ENCODE results near the gene CACNA1H. TPM values are rescaled to one million over a fixed set of nuclear protein-coding genes. Genes with fewer than 3 reads are reported as not detected.

The CACNA1H gene
- total RNA-seq, 4 donors from 2014 or later, result 17.0 to 63.6 (median 39.5) TPM

DNA sequence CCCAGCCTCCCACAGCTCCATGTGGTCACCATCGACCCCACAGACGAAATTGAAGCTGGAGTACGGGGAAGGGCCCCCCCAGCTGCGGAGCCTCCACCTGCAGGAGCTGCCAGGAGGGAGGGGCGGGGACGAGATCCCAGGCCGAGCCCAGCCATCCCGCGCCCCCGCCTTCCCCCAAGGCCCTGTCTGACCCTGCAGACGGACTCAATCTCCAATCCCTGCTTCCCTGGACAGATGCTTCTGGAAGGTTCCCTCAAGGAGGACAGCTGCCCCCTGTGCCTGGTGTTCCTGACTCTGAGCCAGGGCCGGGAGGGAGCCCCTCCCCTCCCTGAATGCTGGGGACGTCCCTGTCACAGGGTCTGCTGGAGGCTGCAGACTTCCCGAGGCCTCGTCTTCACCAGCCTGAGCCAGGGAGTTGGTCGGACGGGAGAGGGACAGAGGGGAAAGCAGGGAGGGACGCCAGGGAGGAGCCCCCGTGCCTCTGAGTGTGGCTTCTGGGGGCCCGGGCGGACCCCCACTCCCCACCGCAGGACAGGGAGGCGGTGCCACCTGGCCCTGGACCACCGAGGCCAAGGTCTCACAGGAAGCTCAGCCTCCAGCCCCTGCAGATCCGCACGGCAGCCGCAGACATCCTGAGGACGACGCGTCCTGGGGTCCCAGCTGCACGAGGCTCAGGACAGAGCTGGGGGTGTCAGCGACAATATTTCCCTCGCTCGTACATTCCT, 35.6 kb upstream of the CACNA1H start:
- no peaks in the 10 kb centered on the region for H3K9me3 ChIP-seq
- no peaks in the 10 kb centered on the region for H3K36me3 ChIP-seq
- intact Hi-C loops (cut with DNase I; ENCODE audit: low total_unique reads), result no loop called here
- TF ChIP-seq POLR2A (IDR thresholded peaks at IDR 0.05) (no peak), POLR2AphosphoS5 (IDR thresholded peaks at IDR 0.05) (no peak), EP300 (IDR thresholded peaks at IDR 0.05; ENCODE audit: low read depth) (no peak)
- TF ChIP-seq, protein P1, sequence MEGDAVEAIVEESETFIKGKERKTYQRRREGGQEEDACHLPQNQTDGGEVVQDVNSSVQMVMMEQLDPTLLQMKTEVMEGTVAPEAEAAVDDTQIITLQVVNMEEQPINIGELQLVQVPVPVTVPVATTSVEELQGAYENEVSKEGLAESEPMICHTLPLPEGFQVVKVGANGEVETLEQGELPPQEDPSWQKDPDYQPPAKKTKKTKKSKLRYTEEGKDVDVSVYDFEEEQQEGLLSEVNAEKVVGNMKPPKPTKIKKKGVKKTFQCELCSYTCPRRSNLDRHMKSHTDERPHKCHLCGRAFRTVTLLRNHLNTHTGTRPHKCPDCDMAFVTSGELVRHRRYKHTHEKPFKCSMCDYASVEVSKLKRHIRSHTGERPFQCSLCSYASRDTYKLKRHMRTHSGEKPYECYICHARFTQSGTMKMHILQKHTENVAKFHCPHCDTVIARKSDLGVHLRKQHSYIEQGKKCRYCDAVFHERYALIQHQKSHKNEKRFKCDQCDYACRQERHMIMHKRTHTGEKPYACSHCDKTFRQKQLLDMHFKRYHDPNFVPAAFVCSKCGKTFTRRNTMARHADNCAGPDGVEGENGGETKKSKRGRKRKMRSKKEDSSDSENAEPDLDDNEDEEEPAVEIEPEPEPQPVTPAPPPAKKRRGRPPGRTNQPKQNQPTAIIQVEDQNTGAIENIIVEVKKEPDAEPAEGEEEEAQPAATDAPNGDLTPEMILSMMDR (IDR thresholded peaks at IDR 0.05), result no peak
- DNase-seq, result no peak
- no peaks in the 10 kb centered on the region for H3K4me1 ChIP-seq
- 41 to 42% methylated on average over 8 to 25 of the region's 34 CpGs for WGBS, 2 donors (ENCODE audit: low coverage in 1 of 2)
- H3K27ac ChIP-seq, result no peak overlapping the region
- no peak overlapping the region for H3K4me3 ChIP-seq
- in situ Hi-C loops (cut with MboI; ENCODE audit: low pct_ligation_motif_present in 1 of 4, low pct_unique_long_range_greater_than_20kb in 1 of 4, low sequenced_read_pairs in 3 of 4), result no loop called here
- H3K27me3 ChIP-seq, result peaks cover 27% of the 10 kb centered on the region

DNA sequence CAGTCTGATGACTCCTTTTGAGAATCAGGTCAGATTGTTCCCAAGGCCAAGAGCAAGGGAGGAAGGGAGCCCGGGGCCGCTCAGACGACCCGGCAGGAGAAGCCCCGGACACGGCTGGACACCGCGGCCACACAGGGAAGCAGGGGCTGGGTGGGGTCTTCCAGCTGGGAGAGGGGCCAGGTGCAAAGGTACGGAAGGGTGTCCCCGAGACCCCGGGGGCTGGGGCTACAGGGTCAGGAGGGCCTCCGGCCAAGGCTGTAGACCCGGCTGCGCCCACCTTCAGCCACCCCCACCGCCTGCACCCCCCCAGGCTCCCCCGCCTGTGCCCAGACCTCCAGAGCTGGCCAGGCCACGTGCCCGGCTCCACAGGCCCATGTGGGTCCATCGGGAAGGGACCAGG, 35.0 kb upstream of the CACNA1H start:
- H3K36me3 ChIP-seq, result no peaks in the 10 kb centered on the region
- TF ChIP-seq EP300 (IDR thresholded peaks at IDR 0.05; ENCODE audit: low read depth) (no peak), POLR2AphosphoS5 (IDR thresholded peaks at IDR 0.05) (no peak), POLR2A (IDR thresholded peaks at IDR 0.05) (no peak)
- TF ChIP-seq, protein P1 (IDR thresholded peaks at IDR 0.05), result no peak
- H3K27ac ChIP-seq, result no peak overlapping the region
- peaks cover 27% of the 10 kb centered on the region for H3K27me3 ChIP-seq
- no peak overlapping the region for H3K4me3 ChIP-seq
- no peaks in the 10 kb centered on the region for H3K9me3 ChIP-seq
- no peaks in the 10 kb centered on the region for H3K4me1 ChIP-seq
- intact Hi-C loops (cut with DNase I; ENCODE audit: low total_unique reads), result no loop called here
- no peak for DNase-seq
- in situ Hi-C loops (cut with MboI; ENCODE audit: low pct_ligation_motif_present in 1 of 4, low pct_unique_long_range_greater_than_20kb in 1 of 4, low sequenced_read_pairs in 3 of 4), result no loop called here
- 77 to 90% methylated on average over 2 to 15 of the region's 19 CpGs for WGBS, 2 donors (ENCODE audit: low coverage in 1 of 2)

DNA sequence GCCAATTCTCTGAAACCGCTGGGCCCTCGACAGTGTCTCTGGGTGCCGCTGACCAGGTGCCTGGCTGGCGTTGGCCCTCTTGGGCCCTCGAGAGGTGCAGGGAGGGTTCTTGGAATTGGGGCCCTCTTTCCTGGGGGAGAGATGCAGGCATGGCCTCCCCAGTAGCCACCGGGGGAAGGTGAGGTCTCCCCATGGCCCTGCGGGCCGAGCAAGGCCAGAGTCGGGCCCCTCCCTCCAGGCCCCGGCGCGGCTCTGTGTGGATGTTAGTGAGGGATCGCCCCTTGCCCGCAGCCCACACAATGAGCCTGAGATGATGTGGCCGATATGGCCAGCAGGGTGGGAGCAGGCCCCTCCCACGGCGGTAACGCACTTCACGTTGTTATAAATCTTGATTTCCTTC, 33.8 kb upstream of the CACNA1H start:
- Histone ChIP-seq H3K36me3 (no peaks in the 10 kb centered on the region), H3K4me1 (no peaks in the 10 kb centered on the region), H3K27me3 (peaks cover 27% of the 10 kb centered on the region), H3K4me3 (no peak overlapping the region), H3K27ac (no peak overlapping the region), H3K9me3 (no peaks in the 10 kb centered on the region)
- DNase-seq, result no peak
- TF ChIP-seq, protein P1 (IDR thresholded peaks at IDR 0.05), result no peak
- TF ChIP-seq POLR2A (IDR thresholded peaks at IDR 0.05) (no peak), POLR2AphosphoS5 (IDR thresholded peaks at IDR 0.05) (no peak)
- 73% methylated on average over 18 of the region's 19 CpGs; no CpG with 5 or more reads in 1 of the 2 donors for WGBS, 2 donors (ENCODE audit: low coverage in 1 of 2)
- intact Hi-C loops (cut with DNase I; ENCODE audit: low total_unique reads), result no loop called here
- in situ Hi-C loops (cut with MboI; ENCODE audit: low pct_ligation_motif_present in 1 of 4, low pct_unique_long_range_greater_than_20kb in 1 of 4, low sequenced_read_pairs in 3 of 4), result no loop called here

DNA sequence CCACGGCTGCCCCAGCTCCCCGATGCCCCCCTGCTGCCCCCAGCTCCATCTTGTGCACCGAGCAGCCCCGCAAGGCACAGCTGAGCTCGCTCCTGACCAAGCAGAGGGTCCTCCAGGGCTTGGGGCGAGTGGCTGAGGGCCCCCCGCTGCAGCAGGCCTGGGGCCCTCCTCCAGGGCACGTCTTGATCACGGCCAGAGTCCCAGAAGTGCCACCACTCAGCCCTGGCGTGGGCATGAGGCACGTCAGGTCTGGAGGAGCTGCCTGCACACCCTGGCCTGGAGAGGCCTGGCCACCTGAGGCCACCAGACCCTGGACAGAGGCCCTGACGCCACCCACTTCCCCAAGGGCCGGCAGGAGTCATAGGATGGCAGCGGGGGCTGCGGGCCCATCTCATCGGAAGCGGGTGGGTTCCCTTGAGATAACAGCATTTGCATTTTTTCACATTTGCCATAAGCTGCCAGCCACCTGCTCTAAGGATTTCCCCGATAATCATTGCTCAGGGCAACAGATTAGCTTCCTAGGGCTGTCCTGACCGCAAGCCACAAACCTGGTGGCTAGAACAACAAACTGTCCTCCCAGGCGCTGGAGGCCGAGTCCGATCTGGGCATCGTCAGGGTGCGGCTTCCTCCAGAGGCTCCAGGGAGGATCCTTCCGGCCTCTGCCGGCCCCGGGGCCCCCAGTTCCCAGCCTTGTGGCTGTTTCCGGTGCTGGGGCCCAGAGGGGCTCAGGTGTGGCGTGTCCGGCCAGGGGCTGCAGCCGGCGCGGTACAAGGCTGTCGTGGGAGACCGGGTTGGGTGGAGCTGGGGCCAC, 32.9 kb upstream of the CACNA1H start:
- peaks cover 20% of the 10 kb centered on the region for H3K27me3 ChIP-seq
- H3K27ac ChIP-seq, result no peak overlapping the region
- H3K36me3 ChIP-seq, result no peaks in the 10 kb centered on the region
- 65% methylated on average over 23 of the region's 35 CpGs; no CpG with 5 or more reads in 1 of the 2 donors for WGBS, 2 donors (ENCODE audit: low coverage in 1 of 2)
- no peaks in the 10 kb centered on the region for H3K4me1 ChIP-seq
- intact Hi-C loops (cut with DNase I; ENCODE audit: low total_unique reads) (no loop called here), in situ Hi-C loops (cut with MboI; ENCODE audit: low pct_ligation_motif_present in 1 of 4, low pct_unique_long_range_greater_than_20kb in 1 of 4, low sequenced_read_pairs in 3 of 4) (no loop called here)
- DNase-seq, result no peak
- no peak overlapping the region for H3K4me3 ChIP-seq
- TF ChIP-seq POLR2A (IDR thresholded peaks at IDR 0.05) (no peak), EP300 (IDR thresholded peaks at IDR 0.05; ENCODE audit: low read depth) (no peak), POLR2AphosphoS5 (IDR thresholded peaks at IDR 0.05) (no peak)
- TF ChIP-seq, protein P1 (IDR thresholded peaks at IDR 0.05), result no peak
- H3K9me3 ChIP-seq, result no peaks in the 10 kb centered on the region
